Measurements from ENCODE around the gene NHP2.

NHP2 gene

DNA sequence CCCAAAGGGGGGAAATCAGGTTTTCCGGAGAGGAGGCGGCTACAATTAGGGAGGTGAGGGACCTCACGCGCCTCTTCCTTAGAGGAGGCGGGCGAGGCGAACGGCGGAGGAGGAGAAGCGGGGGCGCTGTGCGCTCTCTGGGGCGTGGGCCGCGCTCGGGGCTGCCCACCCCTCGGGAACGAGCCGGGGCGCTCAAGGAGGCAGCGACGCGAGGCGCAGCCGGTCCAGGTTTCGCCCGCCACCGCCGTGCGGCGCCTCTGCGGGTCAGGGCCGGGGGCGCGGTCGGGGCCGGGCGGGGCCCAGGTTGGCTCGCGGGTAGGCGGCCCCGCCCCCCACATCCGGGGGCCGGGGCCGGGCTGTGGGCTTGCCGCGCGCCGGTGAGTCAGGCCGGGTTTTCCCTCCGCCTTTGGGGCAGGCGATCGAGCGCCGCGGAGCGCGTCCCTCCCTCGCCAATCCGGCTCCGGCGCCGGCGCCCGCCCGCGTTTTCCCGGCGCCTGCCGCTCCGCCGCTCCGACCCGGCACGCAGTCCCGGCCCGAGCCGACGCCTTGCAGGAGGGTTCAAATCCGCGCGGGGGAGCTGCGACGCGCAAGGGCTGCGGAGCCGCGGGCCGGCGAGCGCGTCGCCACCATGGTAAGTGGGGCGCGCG is 40.4 kb downstream of the NHP2 start, which contains the start of gene N4BP3:
TSS of gene N4BP3 (plus strand) at position 392 of the 647 bp plus-strand sequence. CDS start 6,052 bp downstream, outside the sequence.
- no peak for DNase-seq

DNA sequence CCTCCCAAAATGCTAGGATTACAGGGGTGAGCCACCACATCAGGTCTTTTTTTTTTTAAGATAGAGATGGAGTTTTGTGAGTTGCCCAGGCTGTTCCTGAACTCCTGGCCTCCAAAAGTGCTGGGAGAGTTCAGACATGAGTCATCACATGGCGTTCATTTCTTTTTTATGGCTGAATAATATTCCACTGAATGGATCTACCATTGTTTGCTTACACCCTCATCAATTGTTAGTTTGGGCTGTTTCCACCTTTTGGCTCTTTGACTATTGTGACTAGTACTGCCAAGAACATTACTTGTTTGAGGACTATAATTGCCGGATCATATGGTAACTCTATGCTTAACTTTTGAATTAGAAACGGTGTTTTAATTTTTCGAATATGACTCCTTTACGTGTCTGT is 41.1 kb downstream of the NHP2 start:
- no peak for DNase-seq

DNA sequence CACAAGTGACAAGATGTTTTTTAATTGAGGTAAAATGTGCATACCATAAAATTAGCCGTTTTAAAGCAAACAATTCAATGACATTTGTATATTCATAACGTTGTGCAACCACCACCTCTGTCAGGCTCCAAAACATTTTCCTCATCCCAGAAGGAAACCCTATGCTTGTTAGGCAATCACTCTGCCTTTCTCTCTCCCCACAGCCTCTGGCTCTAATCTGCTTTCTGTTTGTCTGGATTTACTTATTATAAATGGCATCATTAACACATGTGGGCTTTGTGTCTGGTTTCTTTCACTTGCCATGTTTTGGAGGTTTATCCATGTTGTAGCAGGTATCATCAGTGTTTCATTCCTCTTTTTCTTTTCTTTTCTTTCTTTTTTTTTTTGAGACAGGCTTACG is 41.8 kb downstream of the NHP2 start:
- no peak for DNase-seq

DNA sequence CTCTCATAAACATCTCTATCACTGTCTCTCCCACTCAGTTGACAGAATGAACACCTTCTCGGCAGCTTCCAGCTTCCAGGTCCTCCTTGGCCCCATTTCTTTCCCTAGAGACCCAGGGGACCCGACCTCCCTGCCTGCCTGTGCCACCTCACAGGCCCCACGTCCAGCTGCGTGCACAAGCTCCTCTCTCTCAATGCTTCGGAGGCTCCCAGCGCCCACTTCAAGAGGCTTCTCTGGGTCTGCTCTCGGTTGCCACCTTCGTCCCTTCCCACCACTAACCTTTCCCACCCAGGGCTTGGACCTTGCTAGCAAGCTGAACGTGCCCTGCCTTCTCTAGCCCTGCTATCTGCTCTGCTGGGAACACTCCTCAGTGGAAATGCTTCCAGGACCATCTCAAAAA is 43.2 kb downstream of the NHP2 start:
- DNase-seq = no peak

DNA sequence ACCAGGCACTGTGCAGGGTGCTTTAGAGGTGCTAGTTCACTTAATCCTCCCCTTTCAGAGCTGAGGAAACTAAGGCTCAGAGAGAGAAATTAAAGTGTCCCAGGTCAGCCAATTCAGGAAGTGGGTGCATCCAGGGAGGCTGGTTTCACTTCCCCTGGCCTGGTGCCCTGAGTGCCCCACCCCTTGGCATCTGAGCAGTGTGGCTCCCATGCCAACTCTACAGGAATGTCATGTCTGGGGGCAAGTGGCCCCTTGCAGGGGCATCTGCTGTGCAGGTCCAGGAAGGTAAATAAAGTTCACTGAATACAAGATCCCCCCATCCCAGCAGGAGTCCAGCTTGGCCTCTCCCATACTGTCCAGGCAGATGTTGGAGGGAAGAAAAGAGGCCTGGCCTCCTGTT is 44.7 kb downstream of the NHP2 start:
- DNase-seq = no peak

DNA sequence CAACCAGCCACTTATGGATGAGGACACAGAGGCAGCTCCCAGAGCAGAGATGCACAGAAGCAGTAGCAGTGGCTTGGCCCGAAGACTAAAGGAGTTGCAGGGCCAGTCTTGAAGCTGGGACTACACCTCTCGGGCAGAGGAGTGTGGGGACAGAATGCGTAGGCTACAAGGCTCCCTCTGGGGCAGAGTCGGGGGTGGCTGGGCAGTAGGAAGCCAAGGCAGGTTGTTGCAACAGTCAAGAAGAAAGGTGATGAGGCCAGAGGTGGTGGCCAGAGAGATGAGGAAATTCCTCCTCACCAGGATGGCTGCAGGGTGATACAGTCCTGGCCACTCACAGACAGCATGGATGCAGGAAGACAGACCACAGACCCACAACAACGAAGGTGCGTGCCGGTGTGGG is 45.2 kb downstream of the NHP2 start:
- no peak for DNase-seq

DNA sequence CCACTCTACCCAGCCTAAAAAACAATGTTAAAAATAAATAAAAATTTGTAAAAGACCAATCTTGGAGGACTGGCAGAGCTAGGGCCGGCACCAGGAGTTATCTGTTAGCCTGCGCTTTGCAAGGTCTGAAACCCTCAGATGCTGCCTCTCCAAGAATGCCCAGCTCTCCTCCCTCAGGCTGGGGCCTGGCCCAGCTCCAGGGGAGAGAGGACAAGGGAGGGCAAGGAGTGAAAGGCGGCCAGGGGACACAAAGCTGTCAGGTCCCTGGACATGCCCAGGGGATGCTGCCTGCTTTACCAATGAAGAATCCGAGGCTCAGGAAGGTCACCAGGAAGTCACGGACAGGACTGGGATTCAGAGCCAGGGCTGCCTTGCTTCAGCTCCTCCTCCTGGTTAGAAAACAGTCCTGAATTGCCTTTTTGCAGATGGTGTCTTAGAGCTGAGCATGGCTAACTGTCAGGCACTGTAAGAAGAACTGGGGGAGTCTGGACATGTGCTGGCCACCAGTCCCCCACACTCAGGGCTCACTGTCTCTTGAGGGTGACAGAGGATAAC is 45.9 kb downstream of the NHP2 start:
- no peak for DNase-seq

DNA sequence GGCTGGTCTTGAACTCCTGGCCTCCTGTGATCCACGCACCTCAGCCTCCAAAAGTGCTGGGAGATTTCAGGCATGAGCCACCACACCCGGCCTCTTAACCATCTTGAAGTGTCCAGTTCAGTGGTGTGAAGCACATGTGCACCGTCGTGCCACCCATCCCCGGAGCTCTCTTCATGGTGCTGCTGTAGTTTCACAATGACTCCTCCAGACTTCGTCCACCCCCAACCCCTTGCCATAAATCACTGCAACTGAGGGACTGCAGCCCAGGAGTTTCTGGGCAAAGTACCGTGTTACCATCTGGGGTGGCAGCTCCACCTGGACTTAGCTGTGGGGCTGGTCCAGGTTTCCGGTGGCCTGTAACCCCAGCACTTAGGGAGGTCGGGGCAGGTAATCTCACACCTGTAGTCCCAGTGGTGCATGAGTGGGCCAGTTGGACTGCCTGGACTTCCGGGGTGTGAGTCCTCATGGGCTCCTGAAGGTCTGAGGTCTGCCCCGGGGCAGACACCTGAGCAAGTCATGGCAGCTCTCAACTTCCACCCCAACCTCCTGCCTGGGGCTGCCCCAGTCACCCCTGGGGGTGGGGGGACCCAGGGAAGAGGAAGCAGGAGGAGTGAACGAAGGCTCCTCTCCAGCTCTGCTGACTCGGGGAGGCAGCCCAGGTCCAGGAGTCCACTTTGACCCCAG is 47.0 kb downstream of the NHP2 start:
- DNase-seq = no peak

DNA sequence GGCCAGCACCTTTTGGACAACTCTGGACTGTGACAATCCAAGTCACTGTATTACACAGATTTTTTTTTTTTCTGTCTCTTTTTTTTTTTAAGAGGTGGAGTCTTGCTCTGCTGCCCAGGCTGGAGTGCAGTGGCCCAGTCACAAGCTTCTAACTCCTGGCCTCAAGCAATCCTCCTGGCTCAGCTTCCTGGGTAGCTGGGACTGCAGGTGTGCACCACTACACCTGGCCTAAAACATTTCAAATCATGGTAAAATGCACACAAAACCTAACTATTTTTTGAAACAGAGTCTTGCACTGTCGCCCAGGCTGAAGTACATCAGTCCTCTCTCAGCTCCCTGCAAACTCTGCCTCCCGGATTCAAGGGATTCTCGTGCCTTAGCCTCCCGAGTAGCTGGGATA is 47.6 kb downstream of the NHP2 start:
- DNase-seq = no peak

DNA sequence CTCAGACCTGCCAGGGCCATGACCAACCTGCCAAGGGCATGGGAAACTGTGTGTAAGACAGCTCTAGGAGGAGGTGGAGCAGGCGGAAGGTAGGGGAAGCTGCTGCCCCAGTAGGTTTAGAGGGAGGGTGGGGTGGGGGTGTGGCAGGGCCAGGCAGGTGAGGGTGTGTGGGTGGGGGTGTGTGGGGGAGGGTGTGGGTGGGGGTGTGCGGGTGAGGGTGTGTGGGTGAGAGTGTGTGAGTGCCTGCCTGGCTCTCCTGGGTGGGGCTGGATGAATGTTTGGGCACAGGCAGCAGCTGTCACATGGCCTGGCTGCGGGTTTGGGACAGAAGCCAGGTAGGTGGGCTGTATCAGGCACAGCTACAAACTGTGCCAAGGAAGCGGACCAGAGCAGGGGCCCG is 49.2 kb downstream of the NHP2 start:
- no peak for DNase-seq

DNA sequence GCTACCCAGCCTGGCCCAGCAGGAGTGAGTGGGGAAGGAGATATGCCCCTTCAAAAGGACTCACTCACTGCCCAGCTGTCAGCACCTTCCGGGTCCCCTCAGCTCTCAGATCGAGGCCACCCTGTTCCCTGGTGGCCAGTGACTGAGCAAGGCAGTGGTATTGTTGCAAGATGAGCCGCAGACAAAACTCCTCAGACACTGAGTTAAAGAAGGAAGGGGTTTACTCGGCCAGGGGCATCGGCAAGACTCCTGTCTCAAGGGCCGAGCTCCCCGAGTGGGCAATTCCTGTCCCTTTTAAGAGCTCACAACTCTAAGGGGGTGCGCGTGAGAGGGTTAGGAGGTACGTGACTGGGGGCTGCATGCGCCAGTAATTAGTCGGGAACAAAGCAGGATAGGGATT is 50.1 kb downstream of the NHP2 start:
- no peak for DNase-seq

All from KG1 (cell line).